ENCODE data around the gene IQCC.
A peak's percentile ranks its signal among the peaks of the same experiment; 100 is the strongest.

IQCC gene

GRCh38 chr1:32195972-32196823, 9.3 kb upstream of the IQCC start:
- no peak for DNase-seq (ENCODE audit: low read depth)

DNA sequence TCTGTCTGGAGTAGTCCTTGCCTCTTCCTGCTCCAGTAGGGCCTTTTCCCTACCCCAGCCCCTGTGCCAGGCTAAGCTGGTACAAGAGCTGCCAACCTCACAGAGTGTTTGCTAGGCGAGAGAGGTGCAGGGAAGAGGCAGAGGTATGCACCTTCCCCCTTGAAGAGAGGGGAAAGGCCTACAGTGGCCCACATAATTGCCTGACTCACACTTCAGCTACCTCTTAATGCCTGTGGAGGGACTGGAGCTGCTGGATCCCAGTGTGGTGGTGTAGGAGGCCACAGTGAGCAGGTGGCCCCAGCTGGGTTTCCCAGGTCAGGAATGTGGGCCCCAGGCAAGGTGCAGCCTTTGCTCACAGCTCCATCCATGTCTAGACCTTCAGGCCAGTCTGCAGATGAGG, 8.4 kb upstream of the IQCC start:
- no peak for DNase-seq (ENCODE audit: low read depth)

DNA sequence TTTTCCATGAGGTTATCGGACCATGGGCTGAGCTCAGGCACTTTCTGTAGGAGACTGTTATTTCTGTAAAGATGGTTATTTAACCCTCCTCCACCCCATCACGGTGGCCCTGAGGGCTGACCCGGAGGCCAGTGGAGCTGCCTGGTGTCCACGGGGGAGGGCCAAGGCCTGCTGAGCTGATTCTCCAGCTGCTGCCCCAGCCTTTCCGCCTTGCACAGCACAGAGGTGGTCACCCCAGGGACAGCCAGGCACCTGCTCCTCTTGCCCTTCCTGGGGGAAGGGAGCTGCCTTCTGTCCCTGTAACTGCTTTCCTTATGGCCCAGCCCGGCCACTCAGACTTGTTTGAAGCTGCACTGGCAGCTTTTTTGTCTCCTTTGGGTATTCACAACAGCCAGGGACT, 7.6 kb upstream of the IQCC start:
- DNase-seq (ENCODE audit: low read depth), result no peak

DNA sequence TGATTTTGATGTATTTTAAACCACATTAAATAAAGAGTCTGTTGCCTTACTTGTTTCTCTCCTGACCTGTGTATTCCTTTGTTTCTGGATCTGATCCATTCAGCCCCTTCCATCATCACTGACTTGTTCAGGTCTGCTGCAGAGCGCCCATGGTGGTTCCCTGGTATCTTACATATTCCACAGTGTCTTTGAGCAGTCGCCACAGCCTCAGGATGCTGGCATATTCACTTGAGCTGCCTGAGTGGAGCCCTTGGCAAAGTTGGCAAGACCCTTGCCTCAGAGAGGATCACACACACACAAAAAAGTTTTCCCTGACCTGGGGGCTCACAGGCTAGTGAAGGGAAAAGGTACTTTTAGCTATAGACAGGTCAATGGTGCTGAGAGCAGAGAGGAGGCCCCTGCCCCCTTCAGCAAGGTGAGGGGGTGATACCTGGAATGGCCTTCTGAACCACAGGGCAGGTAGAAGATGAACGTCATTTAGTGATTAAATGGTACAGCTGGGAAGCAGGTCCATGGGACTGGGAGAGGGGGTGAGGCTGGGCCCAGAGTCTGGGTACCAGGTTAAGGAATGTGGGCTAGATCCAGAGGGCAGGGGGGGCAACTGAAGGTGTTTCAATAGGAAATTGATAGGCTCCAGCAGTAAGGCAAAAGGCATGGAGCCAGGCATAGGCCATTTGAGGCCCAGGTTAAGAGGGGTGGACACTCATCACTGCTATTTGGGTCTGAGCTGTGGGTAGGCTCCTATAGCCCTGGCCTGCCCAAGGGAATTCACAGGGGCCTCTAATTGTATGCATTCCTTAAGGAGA, 7.0 kb upstream of the IQCC start:
- DNase-seq (ENCODE audit: low read depth), result no peak

DNA sequence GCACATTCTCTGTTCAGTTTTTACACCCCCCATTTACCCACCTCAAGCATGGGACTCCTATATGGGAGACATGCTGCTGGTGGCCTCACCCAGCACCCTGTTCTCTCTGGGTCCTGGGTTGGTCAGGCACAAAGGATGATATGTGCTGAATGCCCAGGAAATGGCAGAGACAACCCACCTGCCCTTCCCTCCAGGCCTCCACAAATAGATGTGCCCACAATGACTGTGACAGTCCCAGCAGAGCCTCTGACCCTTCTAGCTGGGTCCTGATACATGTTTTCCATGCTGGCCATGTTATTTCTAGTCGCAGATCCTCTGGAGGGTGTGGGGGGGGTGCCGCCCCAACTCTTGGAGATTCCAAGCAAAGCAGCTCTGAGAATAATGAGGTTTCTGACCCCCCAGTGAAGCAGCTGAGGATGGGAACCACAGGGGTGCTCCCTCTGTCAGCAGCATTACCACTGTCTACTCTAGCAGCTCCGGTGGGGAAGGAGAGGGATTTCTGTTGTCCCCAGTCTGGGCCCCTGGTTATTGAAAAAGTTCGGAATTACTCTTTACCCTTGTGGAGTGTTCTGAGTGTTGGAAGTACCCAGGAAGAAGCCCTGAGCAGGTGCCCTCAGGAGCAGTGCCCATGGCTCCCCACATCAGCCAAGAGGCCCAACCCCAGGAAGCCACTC, 6.3 kb upstream of the IQCC start:
- no peak for DNase-seq (ENCODE audit: low read depth)

- DNase-seq (ENCODE audit: low read depth), result no peak
Observed at GRCh38 chr1:32199717-32200072, 5.8 kb upstream of the IQCC start.

DNA sequence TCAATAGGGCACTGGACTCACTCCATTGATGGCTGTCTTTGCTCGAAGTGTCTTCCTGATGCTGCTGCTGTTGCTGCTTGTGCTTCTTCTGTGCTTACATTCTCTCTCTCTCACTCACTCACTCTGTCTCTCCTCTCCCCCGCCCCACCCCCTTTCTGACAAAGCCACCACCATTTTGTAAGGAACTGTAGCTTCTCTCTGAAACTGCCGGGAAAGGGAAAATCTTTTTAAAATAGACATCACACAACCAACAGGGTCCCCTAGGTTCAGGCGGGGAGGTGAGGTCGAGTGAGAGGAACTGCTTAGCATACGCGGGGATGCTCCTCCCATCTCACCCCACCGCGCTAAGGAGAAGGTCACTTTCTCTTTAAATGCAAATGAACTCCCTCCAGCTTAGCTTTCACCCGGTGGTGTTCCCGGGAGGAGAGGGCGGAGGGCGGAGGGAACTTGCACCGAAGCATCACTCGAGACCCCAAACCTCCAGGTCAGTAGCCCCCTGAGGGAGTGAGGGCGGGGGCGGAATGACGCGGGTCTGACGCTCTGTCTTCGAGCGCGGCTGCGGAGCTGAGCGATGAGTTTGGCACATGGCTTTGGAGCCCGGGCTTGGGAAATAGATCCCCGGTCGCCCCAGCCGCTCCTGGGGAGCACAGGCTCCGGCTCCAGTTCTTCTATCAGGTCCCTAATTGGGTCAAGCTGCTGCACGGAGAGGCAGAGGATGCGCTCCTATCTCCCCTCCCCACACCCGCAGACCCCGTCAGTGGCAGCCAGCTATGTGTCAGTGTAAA, 5.1 kb upstream of the IQCC start, which contains the start of gene CCDC28B:
TSS of gene CCDC28B (plus strand) at position 370 of the 785 bp plus-strand sequence. CDS start 1,341 bp downstream, outside the sequence.
- DNase-seq (ENCODE audit: low read depth), result peak; percentile 46

GRCh38 chr1:32201011-32201855, 4.2 kb upstream of the IQCC start:
- DNase-seq (ENCODE audit: low read depth), result peak; percentile 83

- no peak for DNase-seq (ENCODE audit: low read depth)
Observed at GRCh38 chr1:32204943-32205361, 519 bp upstream of the IQCC start.

GRCh38 chr1:32208469-32208868, 3.0 kb downstream of the IQCC start:
- DNase-seq (ENCODE audit: low read depth), result no peak

DNA sequence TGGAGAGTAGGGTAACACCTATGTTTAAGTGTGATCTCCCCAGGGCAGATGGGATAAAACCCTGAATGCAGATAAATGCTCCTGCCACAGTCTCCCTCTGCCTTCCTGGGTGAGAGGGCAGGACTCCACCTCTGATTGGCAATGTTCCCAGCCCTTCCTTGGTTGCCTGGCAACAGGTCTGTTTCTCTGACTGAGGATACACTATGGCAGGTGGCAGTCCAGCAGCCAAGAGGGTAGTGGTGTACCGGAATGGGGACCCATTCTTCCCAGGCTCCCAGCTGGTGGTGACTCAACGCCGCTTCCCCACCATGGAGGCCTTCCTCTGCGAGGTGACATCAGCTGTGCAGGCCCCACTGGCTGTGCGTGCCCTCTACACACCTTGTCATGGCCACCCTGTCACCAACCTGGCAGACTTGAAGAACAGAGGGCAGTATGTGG, 3.4 kb downstream of the IQCC start, which contains the start of gene DCDC2B:
TSS of gene DCDC2B (plus strand) at position 199 of the 438 bp plus-strand sequence. CDS start at position 204, 5 bp downstream.
- DNase-seq (ENCODE audit: low read depth), result no peak

DNA sequence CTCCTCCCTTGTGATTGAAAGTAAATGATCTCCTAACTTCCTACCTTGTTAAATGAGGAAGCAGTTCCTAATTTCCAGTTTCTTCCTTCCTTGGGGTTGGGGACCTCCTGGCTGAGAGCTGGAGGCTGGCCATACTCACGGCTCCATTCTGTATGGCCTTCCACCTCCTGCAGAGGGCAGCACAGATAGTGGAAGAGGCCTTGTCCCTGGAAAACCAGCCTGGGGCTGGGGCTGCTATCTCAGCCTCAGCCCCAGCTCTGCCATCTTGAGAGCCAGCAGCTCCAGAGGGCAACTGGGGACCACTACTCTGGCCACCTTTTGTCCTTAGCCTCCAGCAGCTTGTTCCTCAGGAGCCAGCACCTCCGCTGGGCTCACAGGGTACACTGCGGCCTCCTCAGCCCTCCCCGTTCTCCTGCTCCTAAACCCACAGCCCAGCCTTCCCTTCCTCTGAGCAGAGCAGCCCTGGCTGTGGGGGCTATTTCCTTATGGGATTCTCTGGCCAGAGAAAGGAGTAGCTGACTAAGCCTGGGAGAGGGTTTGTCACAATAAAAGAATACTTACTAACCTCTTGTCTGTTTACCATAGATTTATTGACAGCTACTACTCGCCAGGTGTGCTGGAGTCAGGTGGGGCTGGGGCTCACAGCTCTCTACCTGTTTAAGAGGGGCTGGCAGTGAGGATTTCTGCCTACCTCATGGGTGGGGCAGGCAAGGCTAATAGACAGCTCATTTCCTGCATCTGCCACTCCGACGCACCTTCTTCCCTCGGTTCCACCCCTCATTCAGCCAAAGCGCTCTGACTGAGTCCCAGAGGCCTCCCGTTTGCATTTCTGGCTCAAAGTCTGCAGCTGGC, 10.4 kb downstream of the IQCC start:
- DNase-seq (ENCODE audit: low read depth), result no peak

DNA sequence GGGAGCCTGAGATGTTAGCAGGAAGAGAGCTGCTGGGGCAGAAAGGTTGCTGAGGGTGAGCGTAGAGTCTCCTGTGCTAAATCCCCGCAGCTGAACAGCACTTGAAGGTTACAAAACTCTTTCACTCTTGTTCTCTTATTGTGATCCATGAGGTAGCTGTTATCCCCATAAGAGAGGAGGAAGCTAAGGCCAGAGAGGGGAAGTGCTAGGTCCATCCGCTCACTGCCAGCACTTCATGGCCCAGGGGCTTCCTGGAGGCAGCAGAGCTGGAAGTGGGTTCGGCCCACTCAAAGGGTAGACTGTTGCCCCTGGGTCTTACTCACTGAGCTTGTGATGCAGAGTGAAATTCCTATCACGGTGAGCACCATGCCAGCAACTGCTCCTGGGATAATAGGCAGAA, 11.1 kb downstream of the IQCC start:
- DNase-seq (ENCODE audit: low read depth), result no peak

- no peak for DNase-seq (ENCODE audit: low read depth)
Observed at GRCh38 chr1:32219022-32219421, 13.6 kb downstream of the IQCC start.

DNA sequence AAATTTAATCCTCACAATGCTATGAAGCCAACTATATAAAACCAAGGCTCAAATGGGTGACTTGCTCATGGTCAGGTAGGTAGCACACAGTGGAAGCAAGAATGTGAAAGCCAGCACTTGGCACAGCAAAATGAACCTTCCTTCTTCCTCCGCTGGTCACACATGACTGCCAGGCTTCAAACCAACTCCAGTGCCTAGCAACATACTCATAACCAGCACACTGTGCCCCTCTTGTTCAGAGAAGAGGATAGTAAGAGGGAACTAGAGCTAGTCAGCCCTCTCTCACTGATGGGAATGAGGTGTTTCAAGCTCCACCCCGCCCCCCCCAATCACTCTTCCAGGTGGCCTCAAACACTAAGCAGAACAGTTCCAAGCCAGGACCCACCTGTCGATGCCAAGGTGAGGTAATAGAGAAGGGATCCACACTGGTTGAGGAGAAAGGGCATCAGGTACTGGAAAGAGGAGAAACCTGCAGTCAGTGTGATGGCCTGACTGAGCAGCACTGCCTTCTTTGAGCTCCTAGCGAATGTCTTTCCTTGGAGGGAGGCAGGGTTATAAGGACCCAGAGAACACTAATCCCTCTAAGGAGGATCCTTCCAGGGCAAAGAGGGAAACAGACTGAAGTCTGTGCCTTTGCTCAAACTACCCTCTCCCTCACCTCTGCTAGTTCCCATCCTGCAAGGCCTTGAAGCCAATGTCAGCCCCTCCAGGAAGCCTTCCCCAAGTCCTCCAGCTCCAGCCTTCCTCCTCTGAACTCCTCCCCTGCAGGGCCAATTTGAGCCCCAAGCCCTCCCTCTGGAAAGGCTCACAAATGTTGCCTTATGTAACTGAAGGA, 15.5 kb downstream of the IQCC start:
- no peak for DNase-seq (ENCODE audit: low read depth)

DNA sequence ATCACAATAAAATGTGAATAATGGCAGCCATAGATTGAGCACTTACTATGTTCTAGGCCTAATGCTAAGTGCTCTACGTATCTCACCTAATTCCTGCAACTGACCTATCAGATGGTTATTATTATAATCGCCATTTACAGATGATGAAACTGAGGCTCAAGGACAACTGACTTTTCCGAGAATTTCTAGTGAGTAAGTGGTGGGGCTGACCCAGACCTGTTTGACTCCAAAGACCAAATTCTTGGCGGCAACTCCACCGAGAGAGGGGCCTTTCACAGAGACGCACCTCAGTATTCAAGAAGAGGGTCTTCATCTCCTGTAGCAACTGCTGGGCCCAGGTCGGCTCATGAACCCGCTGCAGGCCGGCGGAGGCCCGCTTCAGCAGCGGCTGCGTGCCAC, 16.1 kb downstream of the IQCC start:
- DNase-seq (ENCODE audit: low read depth), result no peak

- DNase-seq (ENCODE audit: low read depth), result peak; percentile 87
Observed at GRCh38 chr1:32221980-32222755, 16.7 kb downstream of the IQCC start, which contains the start of the genes EIF3I and TMEM234. TSS of gene EIF3I (plus strand) at chr1:32222407. CDS start at chr1:32222442, 35 bp downstream. TSS of gene TMEM234 (minus strand) at chr1:32222353. CDS start at chr1:32222322, 31 bp downstream.

DNA sequence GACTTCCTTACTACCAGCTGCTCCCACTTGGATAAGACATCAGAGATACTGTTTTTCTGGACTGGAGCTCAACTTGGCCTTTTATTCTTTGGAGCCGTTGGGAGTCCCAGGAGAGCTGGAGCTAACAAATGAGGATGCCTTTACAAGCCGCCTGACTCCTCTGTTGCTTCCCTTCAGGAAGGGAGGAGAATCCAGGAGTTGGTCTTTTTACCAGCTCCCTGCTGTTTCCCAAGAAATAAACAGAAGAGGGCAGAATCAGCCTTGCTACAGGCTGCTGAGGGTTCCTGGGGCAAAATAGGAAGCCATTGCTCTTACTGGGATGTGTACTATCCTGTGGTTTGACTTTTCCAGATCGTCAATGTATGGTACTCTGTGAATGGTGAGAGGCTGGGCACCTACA, 18.2 kb downstream of the IQCC start:
- no peak for DNase-seq (ENCODE audit: low read depth)

All from T-helper 22 cell (primary cell).